Nephron (organoid): Measurements from ENCODE around the gene ADAMTSL5.

Experiments
- H3K27ac Mint-ChIP-seq, 3 experiments: 2 replicates each; pipeline ENCODE4 v1.8.0; 2020; ENCODE audit warnings: mixed read lengths in 3 of 3, mild to moderate bottlenecking in 2 of 3, moderate library complexity in 1 of 3
- H3K27me3 Mint-ChIP-seq: 2 replicates; pipeline ENCODE4 v1.8.0; 2021; ENCODE audit warnings: low read depth, mild to moderate bottlenecking, moderate library complexity, mixed read lengths
- H3K36me3 Mint-ChIP-seq: 2 replicates; pipeline ENCODE4 v1.8.0; 2020; ENCODE audit warnings: low read depth, mixed read lengths
- H3K4me1 Mint-ChIP-seq: 2 replicates; pipeline ENCODE4 v1.8.0; 2020; ENCODE audit warnings: mixed read lengths
- H3K4me3 Mint-ChIP-seq, 3 experiments: 2 replicates each; pipeline ENCODE4 v1.8.0; 2020; ENCODE audit warnings: mild to moderate bottlenecking in 3 of 3, mixed read lengths in 3 of 3, moderate library complexity in 2 of 3
- H3K9me3 Mint-ChIP-seq: 2 replicates; pipeline ENCODE4 v1.8.0; 2020; ENCODE audit warnings: mixed read lengths
- TF ChIP-seq, protein P1 (sequence below), 3 experiments: fragments of 200-600 bp; sonication (generic); IDR thresholded peaks; one replicate each; pipeline ENCODE4 v1.5.0; 2021; ENCODE audit warnings: antibody characterized with exemption in 3 of 3; ENCODE audit not compliant: unreplicated experiment in 3 of 3

ADAMTSL5 gene

DNA sequence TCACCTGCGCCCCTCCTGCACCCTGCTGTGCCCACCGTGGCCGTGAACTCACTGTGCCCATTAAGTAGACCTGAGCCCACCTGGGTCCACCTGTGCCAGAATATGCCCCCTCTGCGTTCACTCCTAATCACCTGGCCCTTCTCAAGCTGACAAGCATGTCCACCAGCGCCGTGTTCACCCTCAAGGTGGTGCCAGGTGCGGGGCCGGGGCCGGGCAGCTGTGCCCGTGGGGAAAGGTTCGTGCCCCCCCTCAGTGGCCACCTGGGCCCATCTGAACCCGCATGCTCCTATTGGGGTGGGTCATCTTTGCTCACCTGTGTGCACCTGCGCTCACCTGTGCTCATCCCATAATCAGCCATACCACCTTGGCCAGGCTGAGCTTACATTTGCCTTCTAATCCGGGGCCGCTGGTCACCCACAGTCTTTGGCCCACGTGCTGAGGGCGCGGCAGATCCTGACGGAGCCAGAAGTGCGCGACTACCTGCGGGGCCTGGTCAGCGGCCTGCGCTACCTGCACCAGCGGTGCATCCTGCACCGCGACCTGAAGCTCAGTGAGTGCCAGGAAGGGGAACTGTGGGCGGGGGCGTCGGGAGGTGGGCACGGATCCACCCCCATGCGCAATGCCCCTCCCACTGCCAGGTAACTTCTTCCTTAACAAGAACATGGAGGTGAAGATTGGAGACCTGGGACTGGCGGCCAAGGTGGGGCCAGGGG lies 13.4 kb upstream of the ADAMTSL5 start:
- H3K36me3 Mint-ChIP-seq, result no peaks in the 10 kb centered on the region
- no peaks in the 10 kb centered on the region for H3K9me3 Mint-ChIP-seq
- H3K27me3 Mint-ChIP-seq, result peaks cover 56% of the 10 kb centered on the region
- peak overlapping the region in 2 of 3 experiments; percentile 57 to 62 for H3K4me3 Mint-ChIP-seq
- H3K27ac Mint-ChIP-seq, result no peak overlapping the region
- TF ChIP-seq, protein P1, sequence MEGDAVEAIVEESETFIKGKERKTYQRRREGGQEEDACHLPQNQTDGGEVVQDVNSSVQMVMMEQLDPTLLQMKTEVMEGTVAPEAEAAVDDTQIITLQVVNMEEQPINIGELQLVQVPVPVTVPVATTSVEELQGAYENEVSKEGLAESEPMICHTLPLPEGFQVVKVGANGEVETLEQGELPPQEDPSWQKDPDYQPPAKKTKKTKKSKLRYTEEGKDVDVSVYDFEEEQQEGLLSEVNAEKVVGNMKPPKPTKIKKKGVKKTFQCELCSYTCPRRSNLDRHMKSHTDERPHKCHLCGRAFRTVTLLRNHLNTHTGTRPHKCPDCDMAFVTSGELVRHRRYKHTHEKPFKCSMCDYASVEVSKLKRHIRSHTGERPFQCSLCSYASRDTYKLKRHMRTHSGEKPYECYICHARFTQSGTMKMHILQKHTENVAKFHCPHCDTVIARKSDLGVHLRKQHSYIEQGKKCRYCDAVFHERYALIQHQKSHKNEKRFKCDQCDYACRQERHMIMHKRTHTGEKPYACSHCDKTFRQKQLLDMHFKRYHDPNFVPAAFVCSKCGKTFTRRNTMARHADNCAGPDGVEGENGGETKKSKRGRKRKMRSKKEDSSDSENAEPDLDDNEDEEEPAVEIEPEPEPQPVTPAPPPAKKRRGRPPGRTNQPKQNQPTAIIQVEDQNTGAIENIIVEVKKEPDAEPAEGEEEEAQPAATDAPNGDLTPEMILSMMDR (IDR thresholded peaks at IDR 0.05; ENCODE audit: unreplicated experiment in 3 of 3), result no peak
- H3K4me1 Mint-ChIP-seq, result peaks cover 12% of the 10 kb centered on the region

DNA sequence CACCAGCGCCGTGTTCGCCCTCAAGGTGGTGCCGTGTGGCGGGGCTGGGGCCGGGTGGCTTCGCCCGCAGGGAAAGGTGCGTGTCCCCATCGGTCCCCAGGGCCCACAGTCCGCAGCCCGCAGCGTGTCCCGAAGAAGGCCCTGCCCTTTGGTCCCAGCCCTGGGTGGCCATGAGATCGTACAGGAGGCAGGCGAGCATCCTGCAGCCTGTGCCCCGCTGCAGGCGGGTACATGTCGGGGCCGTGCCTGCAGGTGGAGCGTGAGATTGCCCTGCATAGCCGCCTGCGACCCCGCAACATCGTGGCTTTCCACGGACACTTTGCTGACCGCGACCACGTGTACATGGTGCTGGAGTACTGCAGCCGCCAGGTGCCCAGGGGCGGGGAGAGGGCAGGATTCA lies 12.5 kb upstream of the ADAMTSL5 start:
- Mint-ChIP-seq H3K27me3 (peaks cover 56% of the 10 kb centered on the region), H3K4me1 (peaks cover 12% of the 10 kb centered on the region), H3K9me3 (no peaks in the 10 kb centered on the region), H3K36me3 (no peaks in the 10 kb centered on the region), H3K27ac (no peak overlapping the region), H3K4me3 (no peak overlapping the region)
- TF ChIP-seq, protein P1 (IDR thresholded peaks at IDR 0.05; ENCODE audit: unreplicated experiment in 3 of 3), result no peak

DNA sequence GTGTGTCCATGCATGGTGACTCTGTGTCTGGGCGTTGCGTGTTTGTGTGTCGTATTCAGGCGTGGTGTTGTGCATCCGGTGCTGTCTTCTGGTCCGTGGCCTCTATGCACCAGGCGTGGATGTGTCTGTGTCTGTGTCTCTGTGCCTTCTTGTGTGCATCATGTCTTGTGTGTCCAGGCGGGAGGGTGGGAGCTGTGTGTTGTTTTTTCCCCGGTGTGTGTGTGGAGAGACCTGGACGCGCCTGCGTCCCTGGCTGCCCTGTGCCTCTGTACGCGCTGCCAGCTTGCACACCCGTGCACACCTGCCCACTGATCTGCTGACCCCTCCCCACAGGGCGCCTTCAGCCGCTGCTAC lies 12.1 kb upstream of the ADAMTSL5 start:
- Mint-ChIP-seq H3K4me1 (peaks cover 12% of the 10 kb centered on the region), H3K27me3 (peaks cover 52% of the 10 kb centered on the region), H3K36me3 (no peaks in the 10 kb centered on the region), H3K4me3 (peak overlapping the region; percentile 66 to 83 (median 81)), H3K9me3 (no peaks in the 10 kb centered on the region), H3K27ac (no peak overlapping the region)
- TF ChIP-seq, protein P1 (IDR thresholded peaks at IDR 0.05; ENCODE audit: unreplicated experiment in 3 of 3), result no peak

DNA sequence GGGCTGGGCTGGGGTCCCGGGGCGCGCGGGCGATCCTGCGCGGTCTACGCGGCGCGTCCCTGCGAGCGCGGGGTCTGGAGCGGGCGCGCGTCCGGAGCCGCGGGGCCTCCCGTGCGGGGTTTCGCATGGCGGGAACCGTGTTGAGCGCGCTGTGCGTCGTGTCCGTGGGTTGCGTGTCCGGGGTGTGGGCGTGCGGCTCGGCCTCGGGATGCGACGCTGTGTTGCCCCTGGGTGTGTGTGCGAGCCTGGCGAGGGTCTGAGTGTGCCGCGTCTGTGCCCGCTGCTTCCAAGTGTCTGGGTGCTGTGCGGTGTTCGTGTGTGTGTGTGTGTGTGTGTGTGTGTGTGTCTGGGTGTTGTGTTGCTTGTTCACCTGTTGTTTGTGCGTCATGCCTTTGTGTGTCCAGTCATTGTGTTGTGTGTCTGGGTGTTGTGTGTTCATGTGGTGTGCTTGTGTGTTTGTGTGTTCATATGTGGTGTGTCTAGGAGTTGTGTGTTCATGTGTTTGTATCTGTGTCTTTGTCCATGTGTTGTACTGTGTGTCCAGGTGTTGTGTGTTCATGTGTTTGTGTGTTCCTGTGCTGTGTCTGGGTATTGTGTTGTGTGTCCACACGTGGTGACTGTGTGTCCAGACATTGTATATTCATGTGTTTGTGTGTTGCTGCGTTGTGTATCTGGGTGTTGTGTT lies 11.6 kb upstream of the ADAMTSL5 start:
- TF ChIP-seq, protein P1 (IDR thresholded peaks at IDR 0.05; ENCODE audit: unreplicated experiment in 3 of 3), result no peak
- peak overlapping the region; percentile 66 to 83 (median 81) for H3K4me3 Mint-ChIP-seq
- H3K27ac Mint-ChIP-seq, result no peak overlapping the region
- peaks cover 12% of the 10 kb centered on the region for H3K4me1 Mint-ChIP-seq
- H3K27me3 Mint-ChIP-seq, result peaks cover 48% of the 10 kb centered on the region
- no peaks in the 10 kb centered on the region for H3K9me3 Mint-ChIP-seq
- no peaks in the 10 kb centered on the region for H3K36me3 Mint-ChIP-seq

DNA sequence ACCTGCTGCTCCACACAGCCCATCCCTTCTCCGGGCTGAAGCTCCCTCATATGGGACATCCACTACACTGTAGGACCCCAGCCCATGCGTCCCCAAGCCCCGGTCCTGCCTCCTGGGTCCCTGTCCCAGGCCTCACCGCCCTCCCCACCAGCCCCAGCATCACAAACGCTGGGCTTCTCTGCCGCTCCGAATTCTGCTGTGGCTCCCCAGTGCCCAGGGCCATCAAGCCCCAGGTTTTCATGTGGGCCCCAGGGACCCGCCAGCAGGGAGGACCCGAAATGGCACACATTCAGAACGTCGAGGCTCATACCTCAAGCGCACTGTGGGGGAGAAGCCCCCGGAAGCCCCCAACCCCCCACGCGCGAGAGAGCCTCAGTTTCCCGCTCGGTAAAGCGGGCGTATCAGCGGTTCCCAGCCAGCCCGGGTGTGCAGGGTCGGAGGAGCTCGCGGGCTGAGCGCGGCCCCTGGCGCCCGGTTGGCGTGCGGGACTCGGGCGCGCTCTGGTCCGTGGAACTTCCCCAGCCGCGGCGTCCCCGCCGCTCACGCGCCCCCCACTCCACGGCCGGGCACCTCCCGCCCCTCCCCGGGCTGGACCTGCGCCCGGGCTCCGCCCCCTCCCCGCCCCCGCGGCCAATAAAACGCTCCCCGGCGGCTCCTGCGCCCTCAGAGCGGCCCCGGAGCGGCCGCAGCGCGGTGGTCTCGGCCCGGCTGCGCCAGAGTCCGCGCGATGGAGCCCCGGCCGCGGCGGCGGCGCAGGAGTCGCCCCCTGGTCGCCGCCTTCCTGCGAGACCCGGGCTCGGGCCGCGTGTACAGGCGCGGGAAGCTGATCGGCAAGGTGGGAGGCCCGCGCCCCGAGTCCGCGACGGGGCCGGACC lies 10.8 kb upstream of the ADAMTSL5 start, which contains the start of gene PLK5:
Gene PLK5 (plus strand): TSS at position 666 of the 875 bp plus-strand sequence. CDS start 2,920 bp downstream, outside the sequence.
- H3K36me3 Mint-ChIP-seq, result no peaks in the 10 kb centered on the region
- no peaks in the 10 kb centered on the region for H3K9me3 Mint-ChIP-seq

More for the DNA sequence above, 10.8 kb upstream of the ADAMTSL5 start, which contains the start of gene PLK5:
- peaks cover 12% of the 10 kb centered on the region for H3K4me1 Mint-ChIP-seq
- TF ChIP-seq, protein P1 (IDR thresholded peaks at IDR 0.05; ENCODE audit: unreplicated experiment in 3 of 3), result no peak
- H3K27ac Mint-ChIP-seq, result no peak within 1 kb of the TSS
- H3K4me3 Mint-ChIP-seq, result peak within 1 kb of the TSS; percentile 66 to 83 (median 81)
- H3K27me3 Mint-ChIP-seq, result peaks cover 48% of the 10 kb centered on the region
